Activated CD8-positive, alpha-beta memory T cell treated with anti-CD3 and anti-CD28 coated beads for 1 hour (primary cell): ENCODE results near the gene FRMD4A.
"Not testable (repeated sequence)": the region's sequence is repeated elsewhere in the genome, so short reads cannot be mapped to it uniquely, and the experiment has no call there.

Experiments used
- DNase-seq, 2 donors: peaks; one replicate each; pipeline ENCODE4 v3.0.0-alpha.2; 2020; ENCODE audit warnings: low read depth in 1 of 2; ENCODE audit errors: extremely low read depth in 1 of 2

Gene FRMD4A

DNA sequence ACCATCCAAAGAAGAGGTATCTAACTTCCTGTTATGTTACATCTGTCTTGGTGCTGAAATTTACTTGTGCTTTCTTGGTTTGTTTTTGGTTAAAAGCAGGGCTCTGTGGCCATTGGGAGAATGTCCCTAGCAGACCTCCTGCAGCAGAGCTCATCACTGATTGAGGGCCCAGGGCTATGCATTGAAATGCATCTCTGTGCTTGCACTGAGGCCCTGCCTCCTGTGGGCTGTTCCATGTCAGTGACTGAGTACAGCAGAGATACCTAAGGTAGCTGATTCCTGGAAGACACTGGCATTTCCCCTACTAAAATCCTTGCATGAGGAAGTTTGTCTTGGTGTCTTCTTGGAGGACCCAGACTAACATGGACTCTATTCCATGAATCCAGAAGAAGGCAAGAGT, 213.9 kb downstream of the FRMD4A start:
- no peak for DNase-seq

DNA sequence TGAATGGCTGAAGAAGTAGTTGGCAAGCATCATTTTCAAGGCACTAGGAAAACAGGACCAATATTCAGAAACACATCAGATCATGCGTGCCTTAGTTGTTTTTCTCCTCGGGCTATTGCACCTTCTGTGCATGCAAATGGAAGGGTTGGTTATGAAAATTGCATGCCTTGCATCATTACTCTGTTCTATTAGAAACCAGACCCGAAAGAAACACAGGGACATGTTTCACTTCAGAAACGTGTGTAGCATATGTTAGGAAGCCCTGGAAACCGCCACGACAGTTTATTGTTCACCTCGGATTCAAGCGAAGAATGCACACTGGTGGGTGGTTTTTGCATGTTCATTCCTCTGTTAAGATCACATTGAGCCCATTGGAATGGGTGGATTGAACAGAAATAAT, 214.7 kb downstream of the FRMD4A start:
- DNase-seq, result no peak

DNA sequence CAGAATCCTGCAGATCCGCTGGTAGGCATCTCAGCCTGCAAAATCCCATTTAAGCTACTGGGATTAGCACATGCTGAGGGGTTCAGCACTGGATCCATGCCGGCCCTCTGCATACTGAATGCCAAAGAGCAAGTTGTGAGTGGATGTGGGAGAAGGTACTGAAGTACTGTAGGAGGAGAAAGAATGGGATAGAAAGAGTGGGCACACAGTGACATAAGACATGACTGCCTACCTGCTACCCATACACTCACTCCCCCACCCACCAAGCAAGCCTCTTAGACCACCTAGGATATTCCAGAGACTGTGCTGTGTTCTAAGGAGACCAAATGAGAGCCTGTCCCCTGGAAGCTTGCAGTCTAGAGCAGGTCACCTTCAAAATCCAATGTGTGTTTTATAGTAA, 215.9 kb downstream of the FRMD4A start:
- DNase-seq, result no peak

DNA sequence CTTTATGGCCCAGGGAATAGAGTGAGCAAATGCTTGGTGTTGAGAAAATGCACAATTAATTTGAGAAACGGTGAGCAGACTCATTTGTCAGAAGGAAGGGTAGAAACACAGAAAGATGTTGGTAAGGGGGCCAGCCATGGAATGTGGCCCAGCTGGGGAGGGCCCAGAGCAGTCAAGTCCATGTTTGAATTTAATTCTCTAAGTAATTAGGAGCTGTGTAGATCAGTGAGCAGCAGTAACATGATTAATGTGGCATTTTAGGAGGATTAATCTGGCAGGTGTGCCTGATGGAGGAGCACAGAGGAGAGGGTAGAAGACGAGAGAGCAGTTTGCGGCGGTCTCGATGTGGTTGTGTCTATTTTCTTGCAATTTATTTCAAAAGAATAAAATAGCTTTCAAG, 218.7 kb downstream of the FRMD4A start:
- no peak for DNase-seq

DNA sequence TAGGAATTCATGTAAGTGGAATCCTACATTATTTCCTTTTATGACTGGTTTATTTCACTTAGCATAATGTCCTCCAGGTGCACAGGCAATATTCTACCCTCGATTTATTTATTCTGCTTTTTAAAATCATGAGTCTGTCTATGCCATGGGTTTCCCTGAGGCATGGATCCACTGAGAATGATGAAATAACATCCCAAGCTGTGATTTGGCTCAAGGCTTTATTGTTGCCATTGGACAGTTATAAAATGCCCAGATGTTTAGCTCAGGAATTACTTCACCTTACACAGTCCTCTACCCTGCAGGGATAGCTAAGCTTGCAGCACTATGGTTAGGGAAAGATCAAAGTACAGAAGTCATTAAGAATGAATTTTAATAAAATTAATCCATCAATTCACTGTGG, 219.5 kb downstream of the FRMD4A start:
- no peak for DNase-seq

DNA sequence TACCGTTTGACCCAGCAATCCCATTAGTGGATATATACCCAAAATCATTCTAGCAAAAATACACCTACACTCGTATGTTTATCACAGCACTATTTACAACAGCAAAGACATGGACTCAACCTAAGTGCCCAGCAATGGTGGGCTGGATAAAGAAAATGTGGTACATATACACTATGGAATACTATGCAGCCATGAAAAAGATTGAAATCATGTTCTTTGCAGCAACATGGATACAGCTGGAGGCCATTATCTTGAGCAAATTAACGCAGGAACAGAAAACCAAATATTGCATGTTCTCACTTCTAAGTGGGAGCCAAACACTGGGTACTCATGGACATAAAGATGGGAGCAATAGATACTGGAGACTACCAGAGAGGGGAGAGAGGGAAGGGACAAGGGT, 223.9 kb downstream of the FRMD4A start:
- DNase-seq, result no peak

DNA sequence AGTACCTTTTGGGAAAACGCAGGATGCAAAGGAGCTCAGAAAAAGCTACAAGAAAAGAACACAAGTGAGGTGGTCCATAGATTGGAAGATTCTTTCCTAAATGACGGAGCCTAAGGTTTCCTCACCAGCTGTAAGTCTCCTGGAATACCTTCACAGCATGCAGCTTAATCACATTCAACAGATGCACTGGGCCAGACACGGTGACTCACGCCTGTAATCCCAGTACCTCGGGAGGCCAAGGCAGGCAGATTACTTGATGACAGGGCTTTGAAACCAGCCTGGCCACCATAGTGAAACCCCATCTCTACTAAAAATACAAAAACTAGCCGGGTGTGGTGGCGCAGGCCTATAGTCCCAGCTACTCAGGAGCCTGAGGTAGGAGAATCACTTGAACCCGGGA, 228.7 kb downstream of the FRMD4A start:
- DNase-seq, result no peak

DNA sequence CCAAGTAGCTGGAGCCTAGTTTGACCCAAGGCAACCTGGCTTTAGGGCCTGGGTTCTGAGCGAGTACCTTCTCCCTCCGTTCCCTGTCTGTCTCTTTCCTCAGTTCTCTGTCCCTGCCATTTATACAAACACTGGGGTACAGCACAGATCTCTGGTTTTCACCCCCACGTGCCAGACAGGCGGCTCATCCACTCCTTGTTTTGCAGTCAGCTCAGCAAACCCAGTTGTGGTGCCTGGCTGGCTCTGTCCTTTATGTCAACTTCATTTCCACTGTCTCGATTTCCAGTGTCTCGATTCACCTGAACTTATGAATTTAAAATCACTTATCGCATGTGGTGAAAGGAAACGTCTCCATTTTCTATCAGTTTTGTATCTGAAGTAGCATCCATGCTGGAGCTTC, 230.8 kb downstream of the FRMD4A start:
- no peak for DNase-seq

DNA sequence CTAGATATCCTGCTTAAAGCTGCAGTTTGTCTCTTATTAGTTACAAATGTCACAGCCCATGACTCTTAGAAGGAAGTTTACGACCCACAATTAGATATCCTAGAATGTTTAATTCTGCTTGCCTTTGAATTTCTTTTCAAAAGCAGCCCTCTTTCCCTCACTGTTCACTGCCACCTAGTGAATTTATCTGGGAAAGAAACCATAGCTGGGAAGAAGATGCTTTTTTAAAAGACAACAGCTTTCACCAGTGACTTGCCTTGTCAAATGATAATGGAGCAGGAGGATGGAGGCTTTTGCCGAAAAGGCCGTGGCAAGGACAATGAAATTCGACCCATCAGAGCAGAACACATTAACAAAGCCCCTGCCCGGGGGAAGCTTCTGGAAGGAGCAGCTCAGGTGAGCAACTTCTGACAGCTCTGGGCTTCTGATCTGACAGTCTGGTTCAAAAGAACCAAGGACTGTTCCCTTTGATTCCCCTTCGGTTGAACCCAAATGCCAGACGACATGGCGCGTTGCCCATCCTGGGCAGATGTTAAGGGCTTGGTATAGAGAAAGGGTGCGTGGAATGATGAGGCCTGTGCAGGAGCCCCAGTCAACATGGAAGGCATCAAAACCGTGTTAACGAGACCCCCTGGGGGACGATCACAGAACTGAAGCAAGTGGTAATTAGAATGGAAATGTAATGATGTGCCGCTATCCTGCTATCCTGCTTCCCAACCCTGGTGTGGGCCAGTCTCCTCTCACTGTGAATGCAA, 236.8 kb downstream of the FRMD4A start:
- DNase-seq, result no peak

DNA sequence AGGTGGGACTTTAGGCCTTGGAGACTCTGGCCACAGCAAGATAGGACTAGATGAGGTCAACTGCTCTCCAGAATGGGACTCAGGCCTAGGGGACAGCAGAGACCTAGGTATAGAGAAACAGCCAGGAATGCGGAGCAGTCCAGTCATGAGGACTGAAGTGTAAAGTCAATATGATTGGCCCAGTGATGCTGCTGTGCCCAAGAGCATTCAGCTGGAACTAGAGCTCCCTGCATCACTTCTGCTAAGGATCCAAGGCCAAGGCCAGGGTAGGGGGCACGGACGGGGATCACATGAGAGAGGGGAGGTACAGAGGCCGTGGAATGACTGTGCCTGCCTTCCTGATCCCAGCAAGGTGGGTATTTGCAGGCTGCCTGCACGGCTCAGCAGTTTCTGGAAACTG, 237.9 kb downstream of the FRMD4A start:
- no peak for DNase-seq

DNA sequence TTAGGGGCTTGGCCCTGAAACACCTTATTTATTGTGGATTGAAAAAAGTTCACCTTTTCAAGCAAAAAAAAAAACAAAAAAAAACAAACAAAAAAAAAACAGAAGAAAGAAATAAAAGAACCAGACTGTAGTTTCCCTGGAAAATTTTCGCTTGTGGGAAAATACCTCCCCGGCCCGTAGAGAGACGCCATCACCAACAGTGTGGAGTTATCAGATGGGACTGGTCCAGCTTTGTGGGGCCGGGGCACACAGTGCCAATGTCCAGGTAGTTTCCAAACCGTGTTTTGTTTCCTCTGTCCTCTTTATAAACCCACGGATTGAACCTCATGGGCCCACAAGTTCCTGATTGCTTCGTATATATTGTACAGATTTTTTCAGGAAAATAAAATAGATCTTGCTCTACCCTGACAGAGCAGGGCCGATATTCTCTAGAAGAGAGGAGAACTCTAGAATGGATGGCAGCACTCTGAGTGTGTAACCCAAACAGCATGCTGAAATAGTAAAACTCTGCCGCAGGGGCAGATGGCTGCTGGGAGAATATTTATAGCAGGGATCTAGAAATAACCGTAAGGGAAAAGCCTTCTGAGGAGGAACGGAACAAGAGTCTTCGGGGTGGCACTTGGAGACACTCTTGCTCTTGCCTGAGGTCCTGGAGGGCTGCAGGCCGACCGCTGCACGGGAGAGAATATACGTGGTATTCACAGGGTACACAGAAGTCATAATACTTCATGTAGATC, 241.0 kb downstream of the FRMD4A start:
- no peak for DNase-seq

DNA sequence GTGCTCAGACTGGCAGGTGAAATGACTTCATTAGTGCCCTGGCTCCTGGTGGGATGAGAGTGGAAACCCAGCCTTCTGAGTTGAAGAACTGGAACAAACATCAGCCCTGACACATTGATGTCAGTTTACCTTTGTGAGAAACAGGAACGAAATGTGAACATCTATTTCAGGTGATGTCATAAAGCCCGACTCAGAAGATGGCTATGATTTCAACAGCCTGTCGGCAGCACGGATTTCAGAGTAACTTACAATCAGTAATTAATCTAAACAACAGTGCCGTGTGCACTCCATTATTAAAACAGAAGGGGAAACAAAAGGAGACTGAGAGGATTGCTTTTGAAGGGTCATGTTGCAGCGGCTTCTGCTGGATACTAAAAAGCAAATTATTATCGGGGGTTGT, 243.2 kb downstream of the FRMD4A start:
- DNase-seq, result no peak

DNA sequence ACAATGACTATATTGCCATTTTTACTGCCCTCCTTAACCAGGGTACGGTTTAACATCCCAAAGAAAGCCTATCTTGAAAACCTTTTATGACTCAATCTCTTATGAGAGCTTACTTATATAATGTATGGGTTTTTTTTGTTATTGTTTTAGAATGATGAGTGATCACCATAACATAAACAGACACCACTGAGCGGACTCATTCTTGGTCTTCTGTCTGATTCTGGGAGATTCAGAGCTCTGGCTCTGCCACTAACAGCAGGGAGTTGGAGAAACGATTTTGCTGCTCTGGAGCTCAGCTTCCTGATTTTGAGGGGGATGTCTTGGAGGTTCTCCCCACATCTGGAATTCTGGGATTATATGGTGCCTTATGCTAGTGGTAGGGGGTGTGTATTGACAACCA, 244.1 kb downstream of the FRMD4A start:
- DNase-seq, result no peak

DNA sequence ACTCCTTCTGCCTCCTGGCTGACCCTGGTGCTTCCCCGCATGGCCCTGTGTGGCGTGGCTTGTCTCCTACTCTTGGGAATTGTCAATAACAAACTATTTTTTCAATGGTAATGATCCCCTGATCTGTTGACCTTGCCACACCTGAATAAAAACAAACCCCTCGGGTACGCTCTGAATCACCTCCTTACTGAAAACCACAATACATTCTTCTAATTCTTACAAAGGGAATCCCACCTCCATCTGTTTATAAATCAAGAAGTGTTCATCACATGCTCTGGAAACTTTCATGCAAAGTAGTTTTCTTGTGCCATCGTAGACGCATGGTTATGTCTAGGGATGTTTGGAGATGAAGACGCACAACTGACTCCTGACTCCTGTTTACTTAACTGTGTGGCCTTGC, 245.8 kb downstream of the FRMD4A start:
- DNase-seq, result no peak

DNA sequence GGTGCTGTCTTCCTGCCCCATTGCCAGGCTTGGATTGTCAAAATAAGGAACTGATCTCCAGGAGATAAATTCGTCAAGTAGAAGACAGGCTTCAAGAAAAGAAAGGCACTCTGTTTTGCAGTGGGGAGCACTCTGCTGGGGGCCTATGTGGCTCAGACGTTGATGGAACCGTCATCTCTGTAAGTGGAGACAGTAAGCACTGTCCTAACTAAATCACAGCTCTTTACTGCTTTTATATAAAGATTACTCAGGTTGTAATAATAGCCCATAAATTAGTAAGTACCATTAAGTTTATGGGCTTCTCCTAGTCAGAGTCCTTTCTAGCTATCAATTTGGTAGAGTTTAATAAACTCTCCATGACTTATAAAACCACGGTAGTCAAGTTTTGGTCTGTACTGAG, 249.9 kb downstream of the FRMD4A start:
- DNase-seq, result no peak

DNA sequence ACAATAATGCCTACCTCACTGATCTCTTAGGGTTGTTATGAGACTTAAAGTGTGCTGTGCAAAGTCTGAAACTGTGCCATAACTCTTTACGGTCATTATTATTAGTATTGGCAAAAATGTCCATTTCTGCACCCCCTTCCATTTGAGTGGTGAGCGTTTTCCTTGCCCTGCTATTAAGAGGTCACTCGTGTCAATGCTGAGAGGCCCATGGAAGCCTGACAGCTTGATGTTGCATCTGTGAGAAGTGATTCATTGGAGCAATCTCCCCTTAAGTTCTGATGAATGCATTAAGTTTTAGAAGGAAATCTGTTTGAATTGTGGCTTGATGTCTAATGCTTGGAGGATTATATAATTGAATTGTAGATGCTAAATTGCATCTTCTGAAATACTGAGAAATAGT, 253.3 kb downstream of the FRMD4A start:
- DNase-seq, result no peak

DNA sequence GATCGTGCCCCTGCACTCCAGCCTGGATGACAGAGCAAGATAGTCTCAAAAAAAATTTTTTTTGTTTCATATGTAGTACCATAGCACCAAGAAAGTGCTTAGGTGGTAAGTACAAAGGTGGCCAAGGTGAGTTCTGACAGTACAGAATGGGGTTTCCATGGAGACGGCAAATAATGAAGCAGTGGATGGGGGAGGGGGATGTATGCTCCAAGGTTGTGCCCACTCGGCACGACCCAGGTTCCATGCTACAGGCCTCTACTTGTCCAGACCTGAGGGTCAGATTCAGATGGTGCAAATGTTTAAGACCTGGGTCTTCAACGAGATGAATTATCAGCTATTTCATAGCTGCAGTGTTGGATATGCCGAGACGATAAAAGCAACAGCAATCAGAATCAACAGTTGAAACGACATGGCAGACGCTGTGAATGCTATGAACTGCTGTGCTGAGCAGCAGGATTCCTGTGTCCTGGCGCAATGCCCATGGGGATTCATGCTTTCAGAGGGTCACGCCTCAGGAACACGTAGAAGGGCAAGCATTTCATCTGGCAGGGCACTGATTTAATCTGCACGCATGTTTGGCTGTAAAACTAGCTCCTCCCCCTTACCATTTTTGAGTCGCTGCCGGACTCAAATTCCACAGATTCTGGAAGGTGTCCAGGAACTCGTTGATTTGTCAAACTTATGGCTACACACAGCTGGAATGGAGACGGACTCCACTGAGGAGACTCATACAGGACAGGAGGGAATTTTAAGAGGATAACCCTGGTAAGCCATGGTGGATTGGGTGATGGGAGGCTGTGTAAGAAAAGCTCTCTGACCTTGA, 256.5 kb downstream of the FRMD4A start:
- no peak for DNase-seq

DNA sequence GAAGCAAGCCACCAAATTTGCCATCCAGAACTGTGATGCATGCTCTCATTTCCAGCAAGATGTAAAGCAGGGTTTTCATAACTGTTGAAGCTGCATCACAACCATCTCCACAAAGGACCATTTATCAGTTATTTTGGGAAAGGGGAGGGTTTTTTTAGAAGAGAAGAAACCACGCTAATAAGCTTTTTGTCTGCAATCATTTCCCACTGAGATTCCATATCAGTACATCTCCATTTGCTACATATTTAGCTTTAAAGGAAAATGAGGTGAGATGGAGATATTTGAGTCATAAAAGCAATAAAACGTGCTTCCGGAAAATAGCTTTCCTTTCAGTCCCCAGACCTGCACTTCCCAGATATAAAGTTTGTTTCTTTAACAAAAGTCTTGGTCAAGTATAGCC, 258.2 kb downstream of the FRMD4A start:
- no peak for DNase-seq

DNA sequence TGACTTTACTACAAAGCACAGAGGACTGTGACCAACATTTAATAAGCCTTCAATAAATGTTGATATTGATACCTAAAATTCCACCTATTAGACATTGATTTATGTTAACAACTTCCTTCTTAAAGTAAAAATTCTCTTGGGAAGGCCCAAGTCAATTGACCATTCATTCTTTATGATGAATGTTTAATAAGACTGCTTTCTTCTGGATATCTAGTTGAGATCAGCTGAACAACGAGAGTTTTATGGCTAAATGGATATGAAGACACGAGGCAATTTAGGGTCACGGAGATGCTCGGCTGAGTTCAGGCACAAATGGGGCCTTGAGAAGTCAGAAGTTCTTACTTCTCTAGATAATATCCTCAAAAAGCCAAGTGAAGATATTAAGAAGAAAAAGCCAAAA, 258.8 kb downstream of the FRMD4A start:
- DNase-seq, result no peak

DNA sequence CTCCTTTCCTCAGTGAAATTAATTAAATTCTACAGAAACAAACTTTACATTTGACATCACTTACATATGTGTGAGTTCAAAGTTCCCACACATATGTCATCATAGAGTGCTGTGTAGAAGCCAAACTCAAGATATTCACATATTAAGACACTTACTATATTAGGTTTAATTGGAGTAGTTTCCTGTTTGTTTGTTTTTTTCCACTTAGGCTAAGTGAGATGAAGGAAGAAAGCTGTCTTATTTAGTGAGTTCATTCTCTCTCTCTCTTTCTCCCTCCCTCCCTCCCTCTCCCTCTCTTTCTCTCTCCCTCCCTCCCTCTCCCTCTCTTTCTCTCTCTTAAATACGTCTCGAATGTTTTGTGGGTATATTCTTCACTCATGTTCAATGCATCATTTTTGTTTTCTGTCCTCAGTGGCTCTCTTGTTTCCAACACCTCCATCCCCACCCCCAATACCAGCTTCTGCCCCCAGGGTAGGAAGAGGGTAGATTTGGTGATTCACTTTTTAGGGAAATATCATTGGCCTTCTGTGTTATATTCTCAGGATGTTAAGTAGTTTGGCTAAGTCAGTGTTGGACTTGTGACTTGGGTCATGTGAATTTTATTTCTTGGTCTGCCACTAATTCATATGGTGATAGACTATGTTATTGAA, 262.0 kb downstream of the FRMD4A start:
- no peak for DNase-seq

DNA sequence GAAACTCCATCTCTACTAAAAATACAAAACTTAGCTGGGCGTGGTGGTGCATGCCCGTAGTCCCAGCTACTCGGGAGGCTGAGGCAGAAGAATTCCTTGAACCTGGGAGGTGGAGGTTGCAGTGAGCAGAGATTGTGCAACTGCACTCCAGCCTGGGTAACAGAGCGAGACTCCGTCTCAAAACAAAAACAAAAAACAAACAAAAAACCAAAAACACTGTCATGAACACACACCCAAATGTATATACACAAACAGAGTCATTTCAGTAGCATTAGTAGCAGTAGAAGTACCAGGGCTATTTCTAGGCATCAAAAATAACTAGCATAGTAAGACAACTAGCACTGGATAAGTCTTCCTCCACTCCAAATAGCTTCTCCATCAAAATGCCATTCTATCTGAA, 263.1 kb downstream of the FRMD4A start:
- DNase-seq, result not testable (repeated sequence)
